Measurements from ENCODE around the gene CASQ1. TPM values are rescaled to one million over a fixed set of nuclear protein-coding genes. Genes with fewer than 3 reads are reported as not detected.

The CASQ1 gene
- total RNA-seq, 1 donor from 2014 or later: not detected

- DNase-seq (ENCODE audit: low read depth): no peak
- no peak for TF ChIP-seq CTCF (conservative IDR thresholded peaks at IDR 0.05; ENCODE audit: low read depth, low read length)
- no peak overlapping the region for H3K4me3 ChIP-seq (ENCODE audit: low read depth, low read length)
Measured at GRCh38 chr1:160194737-160195059, 4.3 kb downstream of the CASQ1 start.

- H3K4me3 ChIP-seq (ENCODE audit: low read depth, low read length): no peak overlapping the region
- no peak for DNase-seq (ENCODE audit: low read depth)
- no peak for TF ChIP-seq CTCF (conservative IDR thresholded peaks at IDR 0.05; ENCODE audit: low read depth, low read length)
Measured at GRCh38 chr1:160196143-160196542, 5.8 kb downstream of the CASQ1 start.

GRCh38 chr1:160197231-160197630 lies 6.9 kb downstream of the CASQ1 start:
- no peak for TF ChIP-seq CTCF (conservative IDR thresholded peaks at IDR 0.05; ENCODE audit: low read depth, low read length)
- no peak overlapping the region for H3K4me3 ChIP-seq (ENCODE audit: low read depth, low read length)
- no peak for DNase-seq (ENCODE audit: low read depth)

GRCh38 chr1:160200786-160201185 lies 10.4 kb downstream of the CASQ1 start:
- no peak for TF ChIP-seq CTCF (conservative IDR thresholded peaks at IDR 0.05; ENCODE audit: low read depth, low read length)
- DNase-seq (ENCODE audit: low read depth): no peak
- H3K4me3 ChIP-seq (ENCODE audit: low read depth, low read length): no peak overlapping the region

- no peak for TF ChIP-seq CTCF (conservative IDR thresholded peaks at IDR 0.05; ENCODE audit: low read depth, low read length)
- no peak for DNase-seq (ENCODE audit: low read depth)
- H3K4me3 ChIP-seq (ENCODE audit: low read depth, low read length): peak overlapping the region; percentile 31
Measured at GRCh38 chr1:160204526-160205241, 14.3 kb downstream of the CASQ1 start.

GRCh38 chr1:160205242-160206035 lies 15.1 kb downstream of the CASQ1 start, which contains the start of gene PEA15:
TSS of gene PEA15 (plus strand) at chr1:160205384. CDS start at chr1:160211545, 6,161 bp downstream.
- DNase-seq (ENCODE audit: low read depth): no peak
- no peak for TF ChIP-seq CTCF (conservative IDR thresholded peaks at IDR 0.05; ENCODE audit: low read depth, low read length)
- H3K4me3 ChIP-seq (ENCODE audit: low read depth, low read length): peak within 1 kb of the TSS; percentile 99

All from epithelial cell of proximal tubule (primary cell).